GM12878 (cell line): ENCODE data around the gene RHBDD1.

Experiments used
- EP300 ChIP-seq, 2 experiments: fragments of 150-350 bp in 1 of 2; IDR thresholded peaks; 2 replicates each; pipeline ENCODE4 v1.6.1; 2011 to 2012; ENCODE audit warnings: low read depth in 2 of 2, low read length in 2 of 2, borderline replicate concordance in 1 of 2, improper control_type of control experiment in 1 of 2, inconsistent platforms in 1 of 2; ENCODE audit not compliant: control insufficient read depth in 1 of 2
- MEF2A ChIP-seq: IDR thresholded peaks from 2 replicates; pipeline ENCODE4 v1.6.1; 2011; ENCODE audit warnings: low read depth, mild to moderate bottlenecking, low read length, moderate library complexity; ENCODE audit not compliant: insufficient read depth
- PAX8 ChIP-seq: fragments of 450-650 bp; IDR thresholded peaks from 2 replicates; pipeline ENCODE4 v1.6.1; 2017; ENCODE audit warnings: mild to moderate bottlenecking, moderate library complexity
- POLR2A ChIP-seq: IDR thresholded peaks from 2 replicates; pipeline ENCODE4 v1.6.1; 2011; ENCODE audit warnings: low read depth, mild to moderate bottlenecking, low read length
- POLR2AphosphoS5 ChIP-seq: IDR thresholded peaks from 2 replicates; pipeline ENCODE4 v1.6.1; 2011; ENCODE audit warnings: mild to moderate bottlenecking, low read length, inconsistent platforms
- SPI1 ChIP-seq: IDR thresholded peaks from 2 replicates; pipeline ENCODE4 v1.6.1; 2011; ENCODE audit warnings: low read depth, mild to moderate bottlenecking, low read length, moderate library complexity, borderline replicate concordance; ENCODE audit not compliant: insufficient read depth
- SREBF2 ChIP-seq: IDR thresholded peaks from 2 replicates; pipeline ENCODE4 v1.6.1; 2012; ENCODE audit warnings: mild to moderate bottlenecking, low read length
- ZNF217 ChIP-seq: fragments of 450-650 bp; IDR thresholded peaks from 2 replicates; pipeline ENCODE4 v1.6.1; 2017; ENCODE audit warnings: antibody characterized with exemption, mild to moderate bottlenecking
- ZSCAN29 ChIP-seq: fragments of 450-650 bp; IDR thresholded peaks from 2 replicates; pipeline ENCODE4 v1.6.1; 2017; ENCODE audit warnings: mild to moderate bottlenecking, moderate library complexity
- TF ChIP-seq, protein P1 (sequence below): fragments of 450-650 bp; formaldehyde crosslinking; IDR thresholded peaks from 2 replicates; pipeline ENCODE4 v1.4.0; 2022; ENCODE audit warnings: mild to moderate bottlenecking, moderate library complexity
- TF ChIP-seq, protein P2 (sequence below), 3 experiments: IDR thresholded peaks in 2 of 3; conservative IDR thresholded peaks in 1 of 3; 2 replicates each; pipeline ENCODE4 v1.5.1; 2011; ENCODE audit warnings: low read depth in 3 of 3, low read length in 3 of 3, mild to moderate bottlenecking in 3 of 3, control low read depth in 2 of 3, moderate library complexity in 2 of 3, inconsistent platforms in 1 of 3, mixed read lengths in 1 of 3; ENCODE audit not compliant: control insufficient read depth in 2 of 3, insufficient read depth in 1 of 3; ENCODE audit errors: extremely low read depth in 1 of 3

DNA sequence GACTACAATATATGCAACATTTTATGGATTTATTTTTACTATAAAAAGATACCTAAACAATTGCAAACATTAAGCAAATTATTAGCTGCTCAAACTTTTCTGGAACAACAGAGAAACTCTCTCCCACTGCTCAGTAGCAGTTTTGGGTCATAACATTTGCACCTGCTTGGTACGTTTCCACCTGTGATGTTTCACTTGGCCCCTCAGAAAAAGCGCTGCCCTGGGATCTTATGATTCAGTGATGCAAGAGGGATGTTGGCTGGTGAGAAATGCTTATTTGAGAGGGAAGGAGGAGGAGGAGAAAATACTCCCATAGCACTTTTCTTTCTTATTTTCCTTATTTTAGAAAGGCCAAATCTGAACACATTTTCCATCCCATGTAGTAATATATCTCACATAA, 45.4 kb upstream of the RHBDD1 start:
- TF ChIP-seq SREBF2 (no peak), POLR2A (no peak), ZNF217 (no peak), ZSCAN29 (no peak), SPI1 (no peak), MEF2A (no peak), PAX8 (no peak), POLR2AphosphoS5 (no peak), EP300 (IDR thresholded peaks at IDR 0.05; ENCODE audit: borderline replicate concordance in 1 of 2, control insufficient read depth in 1 of 2, low read depth in 2 of 2, low read length in 2 of 2) (no peak)
- TF ChIP-seq, protein P1, sequence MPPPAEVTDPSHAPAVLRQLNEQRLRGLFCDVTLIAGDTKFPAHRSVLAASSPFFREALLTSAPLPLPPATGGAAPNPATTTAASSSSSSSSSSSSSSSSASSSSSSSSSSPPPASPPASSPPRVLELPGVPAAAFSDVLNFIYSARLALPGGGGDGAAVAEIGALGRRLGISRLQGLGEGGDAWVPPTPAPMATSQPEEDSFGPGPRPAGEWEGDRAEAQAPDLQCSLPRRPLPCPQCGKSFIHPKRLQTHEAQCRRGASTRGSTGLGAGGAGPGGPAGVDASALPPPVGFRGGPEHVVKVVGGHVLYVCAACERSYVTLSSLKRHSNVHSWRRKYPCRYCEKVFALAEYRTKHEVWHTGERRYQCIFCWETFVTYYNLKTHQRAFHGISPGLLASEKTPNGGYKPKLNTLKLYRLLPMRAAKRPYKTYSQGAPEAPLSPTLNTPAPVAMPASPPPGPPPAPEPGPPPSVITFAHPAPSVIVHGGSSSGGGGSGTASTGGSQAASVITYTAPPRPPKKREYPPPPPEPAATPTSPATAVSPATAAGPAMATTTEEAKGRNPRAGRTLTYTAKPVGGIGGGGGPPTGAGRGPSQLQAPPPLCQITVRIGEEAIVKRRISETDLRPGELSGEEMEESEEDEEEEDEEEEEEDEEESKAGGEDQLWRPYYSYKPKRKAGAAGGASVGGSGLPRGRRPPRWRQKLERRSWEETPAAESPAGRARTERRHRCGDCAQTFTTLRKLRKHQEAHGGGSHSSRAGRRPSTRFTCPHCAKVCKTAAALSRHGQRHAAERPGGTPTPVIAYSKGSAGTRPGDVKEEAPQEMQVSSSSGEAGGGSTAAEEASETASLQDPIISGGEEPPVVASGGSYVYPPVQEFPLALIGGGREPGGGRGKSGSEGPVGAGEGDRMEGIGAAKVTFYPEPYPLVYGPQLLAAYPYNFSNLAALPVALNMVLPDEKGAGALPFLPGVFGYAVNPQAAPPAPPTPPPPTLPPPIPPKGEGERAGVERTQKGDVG (CRISPR knock-in tag), result no peak
- TF ChIP-seq, protein P2, sequence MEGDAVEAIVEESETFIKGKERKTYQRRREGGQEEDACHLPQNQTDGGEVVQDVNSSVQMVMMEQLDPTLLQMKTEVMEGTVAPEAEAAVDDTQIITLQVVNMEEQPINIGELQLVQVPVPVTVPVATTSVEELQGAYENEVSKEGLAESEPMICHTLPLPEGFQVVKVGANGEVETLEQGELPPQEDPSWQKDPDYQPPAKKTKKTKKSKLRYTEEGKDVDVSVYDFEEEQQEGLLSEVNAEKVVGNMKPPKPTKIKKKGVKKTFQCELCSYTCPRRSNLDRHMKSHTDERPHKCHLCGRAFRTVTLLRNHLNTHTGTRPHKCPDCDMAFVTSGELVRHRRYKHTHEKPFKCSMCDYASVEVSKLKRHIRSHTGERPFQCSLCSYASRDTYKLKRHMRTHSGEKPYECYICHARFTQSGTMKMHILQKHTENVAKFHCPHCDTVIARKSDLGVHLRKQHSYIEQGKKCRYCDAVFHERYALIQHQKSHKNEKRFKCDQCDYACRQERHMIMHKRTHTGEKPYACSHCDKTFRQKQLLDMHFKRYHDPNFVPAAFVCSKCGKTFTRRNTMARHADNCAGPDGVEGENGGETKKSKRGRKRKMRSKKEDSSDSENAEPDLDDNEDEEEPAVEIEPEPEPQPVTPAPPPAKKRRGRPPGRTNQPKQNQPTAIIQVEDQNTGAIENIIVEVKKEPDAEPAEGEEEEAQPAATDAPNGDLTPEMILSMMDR (IDR thresholded peaks at IDR 0.05 in 2 of 3, conservative IDR thresholded peaks at IDR 0.05 in 1 of 3; ENCODE audit: control insufficient read depth in 2 of 3, extremely low read depth in 1 of 3, insufficient read depth in 1 of 3, low read depth in 3 of 3, low read length in 3 of 3), result no peak
